Measurements from ENCODE around the gene LRFN5.
"Not testable (repeated sequence)": the region's sequence is repeated elsewhere in the genome, so short reads cannot be mapped to it uniquely, and the experiment has no call there.

The LRFN5 gene

DNA sequence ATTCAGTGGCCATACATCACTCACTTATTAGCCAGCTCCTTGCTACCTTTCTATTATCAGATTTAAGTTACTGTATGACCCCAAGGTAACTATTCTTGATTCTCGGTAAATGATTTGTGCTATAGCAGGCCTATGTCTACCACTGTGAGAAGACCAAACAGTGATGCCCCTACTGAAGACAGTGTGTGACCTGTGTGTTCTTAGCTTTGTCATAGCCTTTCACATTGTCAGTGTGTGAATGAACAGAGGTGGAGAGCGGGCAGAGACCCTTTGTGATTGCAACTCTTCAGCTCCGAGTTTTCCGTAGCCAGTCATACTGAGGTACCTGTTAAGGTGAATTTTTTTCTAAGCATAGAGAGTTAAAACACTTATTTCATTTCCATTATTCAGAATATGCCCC lies 294.0 kb downstream of the LRFN5 start:
- DNase-seq: no peak

DNA sequence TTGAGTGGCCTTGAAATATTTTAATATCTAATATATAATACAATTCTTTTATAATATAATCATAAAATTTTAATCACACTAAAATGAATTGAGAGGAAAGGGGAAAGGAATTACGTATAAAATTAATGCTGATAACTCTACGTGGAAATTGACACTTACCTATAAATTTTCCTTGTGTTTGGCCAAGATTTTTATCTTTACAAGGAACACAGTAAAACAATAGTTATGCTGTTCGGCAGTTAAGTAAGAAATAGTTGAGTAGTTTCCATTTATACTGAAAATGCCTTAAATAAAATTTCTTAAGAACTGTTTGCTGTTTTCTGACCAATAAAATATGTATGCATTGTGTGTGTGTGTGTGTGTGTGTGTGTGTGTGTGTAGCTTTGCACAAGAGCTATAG lies 294.4 kb downstream of the LRFN5 start:
- DNase-seq: no peak

DNA sequence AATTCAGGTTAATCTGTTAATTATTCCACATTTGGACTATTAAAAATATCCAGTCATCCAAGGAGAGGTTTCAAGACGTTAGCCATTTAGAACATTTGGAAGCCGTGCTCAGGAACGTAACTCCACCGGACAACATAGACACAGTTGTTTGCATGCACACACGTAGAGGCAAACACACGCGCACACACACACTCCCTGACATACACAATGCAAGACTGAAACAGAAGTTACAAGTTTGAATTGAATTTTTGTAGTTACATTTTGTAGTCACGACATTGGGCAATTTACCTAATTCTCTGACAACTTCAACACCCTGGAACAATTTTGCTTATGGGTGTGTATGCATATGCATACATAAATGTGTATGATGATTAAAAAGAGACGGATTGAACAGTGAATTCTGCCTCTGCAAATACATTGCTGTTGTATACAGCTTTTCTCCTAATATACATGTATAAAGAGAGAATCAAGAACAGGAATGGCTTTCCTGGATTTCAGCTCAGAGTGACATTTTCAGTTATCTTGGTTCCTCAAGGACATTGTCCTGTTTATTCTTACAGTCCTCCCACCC lies 298.8 kb downstream of the LRFN5 start:
- DNase-seq: no peak

DNA sequence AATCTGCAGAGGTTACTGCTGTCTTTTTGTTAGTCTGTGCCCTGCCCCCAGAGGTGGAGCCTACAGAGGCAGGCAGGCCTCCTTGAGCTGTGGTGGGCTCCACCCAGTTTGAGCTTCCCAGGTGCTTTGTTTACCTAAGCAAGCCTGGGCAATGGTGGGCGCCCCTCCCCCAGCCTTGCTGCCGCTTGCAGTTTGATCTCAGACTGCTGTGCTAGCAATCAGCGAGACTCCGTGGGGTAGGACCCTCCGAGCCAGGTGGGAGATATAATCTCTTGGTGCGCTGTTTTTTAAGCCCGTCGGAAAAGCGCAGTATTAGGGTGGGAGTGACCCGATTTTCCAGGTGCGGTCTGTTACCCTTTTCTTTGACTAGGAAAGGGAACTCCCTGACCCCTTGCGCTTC lies 304.5 kb downstream of the LRFN5 start:
- not testable (repeated sequence) for DNase-seq

DNA sequence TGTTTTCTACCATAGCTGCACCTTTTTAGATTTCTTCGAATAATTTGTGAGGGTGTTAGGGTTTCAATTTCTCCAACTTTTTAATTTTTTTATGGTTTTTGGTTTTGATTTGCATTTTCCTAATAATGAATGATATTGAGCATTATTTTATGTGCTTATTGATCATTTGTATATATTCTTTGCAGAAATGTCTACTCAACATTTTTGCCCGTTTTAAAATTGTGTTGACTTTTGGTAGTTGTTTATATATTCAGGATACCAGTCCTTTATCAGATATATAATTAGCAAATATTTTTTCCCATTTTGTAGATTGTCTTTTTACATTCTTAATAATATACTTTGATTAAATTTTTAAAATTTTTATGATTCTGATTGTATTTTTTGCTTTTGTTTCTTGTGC lies 306.7 kb downstream of the LRFN5 start:
- no peak for DNase-seq

DNA sequence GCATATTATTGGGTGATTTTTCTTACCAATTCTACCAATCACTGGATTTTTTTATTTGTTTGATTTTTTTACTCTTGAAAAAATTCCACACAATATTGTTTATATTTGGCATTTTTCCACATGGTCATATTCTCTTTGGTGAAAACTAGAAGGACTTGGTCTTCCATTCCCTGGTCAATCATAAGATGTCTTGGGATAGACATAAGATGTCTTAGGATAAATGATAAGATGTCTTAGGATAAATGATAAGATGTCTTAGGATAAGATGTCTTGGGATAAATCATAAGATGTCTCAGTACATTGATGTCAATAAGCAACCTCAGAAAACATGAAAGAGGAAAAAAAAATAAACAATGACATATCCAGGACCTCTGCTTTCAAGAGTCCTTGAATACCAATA lies 309.1 kb downstream of the LRFN5 start:
- no peak for DNase-seq

DNA sequence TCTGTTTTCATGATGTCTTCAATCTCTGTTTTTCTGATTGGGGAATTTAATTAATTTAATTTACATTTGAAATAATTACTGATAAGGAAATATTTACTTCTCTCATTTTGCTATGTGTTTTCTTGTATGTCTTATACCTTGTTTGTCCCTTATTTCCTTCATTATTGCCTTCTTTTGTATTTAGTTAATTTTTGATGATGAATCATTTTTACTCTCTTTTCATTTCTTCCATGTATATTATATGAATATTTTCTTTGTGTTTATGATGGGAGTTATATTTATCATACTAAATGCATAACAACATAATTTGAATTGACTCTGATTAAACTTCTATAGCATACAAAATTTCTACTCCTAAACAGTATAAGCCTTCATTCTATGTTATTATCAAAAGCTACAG lies 309.6 kb downstream of the LRFN5 start:
- no peak for DNase-seq

DNA sequence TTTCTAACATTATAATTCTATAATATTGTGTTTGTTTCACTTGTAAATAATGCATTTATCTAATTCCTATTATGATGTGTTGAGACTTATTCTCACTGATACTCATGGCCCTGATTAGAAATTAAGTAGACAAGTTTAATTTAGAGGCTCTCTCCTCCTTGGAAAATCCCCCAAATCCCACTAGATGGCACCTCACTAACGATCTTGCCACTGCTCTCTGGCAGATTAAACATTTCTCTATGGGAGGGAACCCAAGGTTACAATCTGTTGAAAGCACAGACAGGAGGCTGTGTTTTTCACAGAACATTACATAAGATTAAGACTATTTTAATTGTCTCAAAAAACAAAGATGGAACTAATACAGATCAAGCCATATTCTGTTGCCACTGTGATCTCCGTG lies 318.7 kb downstream of the LRFN5 start:
- DNase-seq: no peak

DNA sequence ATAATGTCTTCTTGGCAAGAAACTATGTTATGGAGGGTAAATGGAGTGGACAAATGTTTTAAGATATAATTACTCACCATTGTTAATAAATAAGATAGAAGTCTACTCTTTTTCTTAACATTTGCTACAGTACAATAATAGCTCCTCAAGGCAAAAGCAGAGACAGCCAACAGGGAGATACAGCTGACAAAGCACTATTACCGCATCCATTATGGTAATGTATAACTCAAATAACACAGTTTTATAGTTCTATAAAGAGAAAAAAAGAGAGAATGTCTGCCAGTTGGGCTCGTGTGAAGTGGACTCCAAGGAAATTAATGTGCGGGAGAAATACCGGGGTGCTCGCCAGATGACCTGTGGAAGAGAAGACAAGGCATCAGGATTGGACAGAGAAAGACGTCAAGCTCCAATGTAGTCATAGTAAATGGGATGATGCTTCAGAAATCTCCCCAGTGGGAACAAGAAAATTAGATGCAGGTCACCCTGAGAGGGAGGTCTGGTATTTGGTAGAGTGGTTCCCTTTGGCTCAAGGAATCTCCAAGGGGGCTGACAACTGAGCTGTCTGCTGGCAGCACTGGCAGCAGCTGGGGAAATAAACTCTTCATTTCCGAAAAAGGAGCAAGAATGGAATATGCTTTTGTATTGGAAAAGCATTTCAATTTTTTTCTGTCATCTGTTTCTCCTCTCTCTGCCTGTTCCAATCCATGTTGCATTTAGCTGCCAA lies 343.9 kb downstream of the LRFN5 start:
- no peak for DNase-seq

Measured in stimulated activated CD4-positive, alpha-beta T cell treated with anti-CD3 and anti-CD28 coated beads, Interleukin-4, amount 100 ng/mL, for 4 hours (primary cell).